Mesothelial cell of epicardium (in vitro differentiated cells): Measurements from ENCODE around the gene ASCC3. TPM values are rescaled to one million over a fixed set of nuclear protein-coding genes. Genes with fewer than 3 reads are reported as not detected.

Experiments used
- DNase-seq, 2 experiments: peaks; one replicate each; pipeline ENCODE4 v3.0.0; 2021; ENCODE audit warnings: low spot score in 2 of 2; ENCODE audit not compliant: unreplicated experiment in 2 of 2
- H3K27ac Mint-ChIP-seq: 2 replicates; pipeline ENCODE4 v1.8.0; 2021; ENCODE audit warnings: mixed read lengths
- H3K27me3 Mint-ChIP-seq: 2 replicates; pipeline ENCODE4 v1.8.0; 2021; ENCODE audit warnings: low read depth, mixed read lengths
- H3K36me3 Mint-ChIP-seq: 2 replicates; pipeline ENCODE4 v1.8.0; 2021; ENCODE audit warnings: mixed read lengths
- H3K4me1 Mint-ChIP-seq: 2 replicates; pipeline ENCODE4 v1.8.0; 2021; ENCODE audit warnings: mixed read lengths
- H3K4me3 Mint-ChIP-seq: 2 replicates; pipeline ENCODE4 v1.8.0; 2021; ENCODE audit warnings: mild to moderate bottlenecking, moderate library complexity, mixed read lengths
- H3K9me3 Mint-ChIP-seq: 2 replicates; pipeline ENCODE4 v1.8.0; 2021; ENCODE audit warnings: mixed read lengths
- total RNA-seq: library from RNA; stranded (reverse); gene quantifications from 3 replicates; pipeline ENCODE4 v1.2.1, GENCODE V29; 2021
- TF ChIP-seq, protein P1 (sequence below): fragments of 200-600 bp; sonication (generic); IDR thresholded peaks from one replicate; pipeline ENCODE4 v1.5.0; 2021; ENCODE audit warnings: antibody characterized with exemption; ENCODE audit not compliant: unreplicated experiment

Gene ASCC3
- total RNA-seq, 1 donor from 2014 or later, result 47.7 TPM

DNA sequence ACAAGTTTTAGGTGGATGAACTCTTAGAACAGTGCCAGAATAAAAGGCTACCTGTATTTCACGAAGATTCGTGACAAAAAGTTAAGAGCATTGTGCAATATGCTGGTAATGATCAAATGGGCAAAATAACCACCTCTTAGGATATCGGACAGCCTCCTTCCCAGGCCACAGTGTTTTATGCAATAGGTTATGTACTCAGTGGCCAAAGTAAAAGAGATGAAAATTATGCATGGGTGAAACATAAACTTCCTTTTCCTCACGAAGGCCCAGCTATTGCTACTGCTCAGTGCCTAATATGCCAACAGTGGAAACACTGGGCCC, 262.8 kb downstream of the ASCC3 start:
- peaks cover 24% of the 10 kb centered on the region for H3K36me3 Mint-ChIP-seq
- no peak overlapping the region for H3K4me3 Mint-ChIP-seq
- no peaks in the 10 kb centered on the region for H3K27me3 Mint-ChIP-seq
- H3K9me3 Mint-ChIP-seq, result peaks cover 14% of the 10 kb centered on the region
- DNase-seq, result no peak
- no peaks in the 10 kb centered on the region for H3K4me1 Mint-ChIP-seq
- TF ChIP-seq, protein P1, sequence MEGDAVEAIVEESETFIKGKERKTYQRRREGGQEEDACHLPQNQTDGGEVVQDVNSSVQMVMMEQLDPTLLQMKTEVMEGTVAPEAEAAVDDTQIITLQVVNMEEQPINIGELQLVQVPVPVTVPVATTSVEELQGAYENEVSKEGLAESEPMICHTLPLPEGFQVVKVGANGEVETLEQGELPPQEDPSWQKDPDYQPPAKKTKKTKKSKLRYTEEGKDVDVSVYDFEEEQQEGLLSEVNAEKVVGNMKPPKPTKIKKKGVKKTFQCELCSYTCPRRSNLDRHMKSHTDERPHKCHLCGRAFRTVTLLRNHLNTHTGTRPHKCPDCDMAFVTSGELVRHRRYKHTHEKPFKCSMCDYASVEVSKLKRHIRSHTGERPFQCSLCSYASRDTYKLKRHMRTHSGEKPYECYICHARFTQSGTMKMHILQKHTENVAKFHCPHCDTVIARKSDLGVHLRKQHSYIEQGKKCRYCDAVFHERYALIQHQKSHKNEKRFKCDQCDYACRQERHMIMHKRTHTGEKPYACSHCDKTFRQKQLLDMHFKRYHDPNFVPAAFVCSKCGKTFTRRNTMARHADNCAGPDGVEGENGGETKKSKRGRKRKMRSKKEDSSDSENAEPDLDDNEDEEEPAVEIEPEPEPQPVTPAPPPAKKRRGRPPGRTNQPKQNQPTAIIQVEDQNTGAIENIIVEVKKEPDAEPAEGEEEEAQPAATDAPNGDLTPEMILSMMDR, result no peak
- H3K27ac Mint-ChIP-seq, result no peak overlapping the region

DNA sequence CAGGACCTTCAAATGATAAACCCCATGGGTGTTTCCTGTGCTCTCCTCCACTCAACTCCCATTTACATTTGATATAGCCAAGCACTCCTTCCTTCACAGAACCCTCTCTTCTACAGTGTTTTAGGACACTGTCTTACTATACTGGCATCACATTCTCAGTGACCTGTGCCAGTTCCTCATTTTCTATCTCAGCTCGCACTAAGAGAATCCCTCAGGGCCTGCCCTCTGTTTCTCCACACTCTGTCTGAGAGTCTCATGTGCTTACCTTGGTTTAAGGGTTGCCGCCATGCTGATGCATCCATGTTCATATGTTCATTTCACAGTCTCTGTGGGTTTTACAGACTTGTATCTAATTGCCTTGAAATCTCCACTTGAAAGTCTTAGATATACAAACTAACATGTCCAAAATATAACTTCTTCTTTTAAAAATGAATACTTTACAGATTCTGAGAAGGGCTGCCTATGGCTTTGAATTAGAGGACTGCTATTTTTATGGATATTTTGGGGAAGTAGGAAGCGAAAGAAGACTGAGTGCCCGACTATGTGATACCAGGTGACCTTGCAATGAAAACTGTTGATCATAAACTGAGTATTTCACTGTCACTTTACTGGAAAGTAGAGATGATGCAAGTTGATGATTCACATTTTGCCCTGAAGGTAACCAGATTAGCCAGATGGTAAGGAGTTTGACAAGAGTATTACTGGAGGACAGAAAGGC, 263.3 kb downstream of the ASCC3 start:
- H3K27me3 Mint-ChIP-seq, result no peaks in the 10 kb centered on the region
- H3K27ac Mint-ChIP-seq, result no peak overlapping the region
- H3K4me3 Mint-ChIP-seq, result no peak overlapping the region
- TF ChIP-seq, protein P1, result no peak
- no peaks in the 10 kb centered on the region for H3K4me1 Mint-ChIP-seq
- no peak for DNase-seq
- peaks cover 14% of the 10 kb centered on the region for H3K9me3 Mint-ChIP-seq
- H3K36me3 Mint-ChIP-seq, result peaks cover 24% of the 10 kb centered on the region

DNA sequence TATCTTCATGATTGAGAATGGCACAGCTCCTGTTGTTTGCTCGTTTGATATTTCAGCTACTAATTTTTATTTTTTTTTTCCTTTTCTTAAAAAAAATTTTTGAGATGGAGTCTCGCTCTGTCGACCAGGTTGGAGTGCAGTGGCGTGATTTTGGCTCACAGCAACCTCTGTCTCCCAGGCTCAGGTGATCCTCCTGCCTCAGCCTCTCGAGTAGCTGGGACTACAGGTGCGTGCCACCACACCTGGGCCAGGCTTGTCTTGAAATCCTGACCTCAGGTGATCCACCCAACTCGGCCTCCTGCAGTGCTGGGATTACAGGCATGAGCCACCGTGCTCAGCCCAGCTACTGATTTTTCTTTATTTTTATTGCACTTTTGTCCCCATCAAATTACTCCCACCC, 266.2 kb downstream of the ASCC3 start:
- Mint-ChIP-seq H3K27ac (no peak overlapping the region), H3K9me3 (no peaks in the 10 kb centered on the region), H3K27me3 (no peaks in the 10 kb centered on the region), H3K36me3 (peaks cover 7% of the 10 kb centered on the region), H3K4me1 (no peaks in the 10 kb centered on the region), H3K4me3 (no peak overlapping the region)
- no peak for DNase-seq
- TF ChIP-seq, protein P1, result no peak

DNA sequence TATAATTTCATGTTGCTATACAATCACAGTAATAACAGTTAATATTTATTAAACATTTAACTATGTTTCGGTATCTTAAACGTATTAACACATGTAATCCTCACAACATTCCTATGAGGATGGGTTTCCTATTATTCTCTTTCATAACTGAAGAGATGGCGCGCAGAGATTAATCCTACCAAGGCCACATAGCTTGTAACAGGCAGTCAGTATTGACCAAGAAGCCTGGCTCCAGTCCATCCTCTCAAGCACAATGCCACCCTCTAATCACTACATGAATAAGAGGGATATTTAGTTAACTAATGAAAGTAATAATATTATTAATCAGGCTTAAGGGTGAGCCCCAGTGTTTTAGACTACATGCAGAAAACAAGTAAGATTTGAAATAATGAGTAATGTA, 266.7 kb downstream of the ASCC3 start:
- Mint-ChIP-seq H3K27ac (no peak overlapping the region), H3K4me3 (no peak overlapping the region), H3K4me1 (no peaks in the 10 kb centered on the region), H3K27me3 (no peaks in the 10 kb centered on the region), H3K36me3 (peaks cover 4% of the 10 kb centered on the region), H3K9me3 (no peaks in the 10 kb centered on the region)
- no peak for DNase-seq
- TF ChIP-seq, protein P1, result no peak

DNA sequence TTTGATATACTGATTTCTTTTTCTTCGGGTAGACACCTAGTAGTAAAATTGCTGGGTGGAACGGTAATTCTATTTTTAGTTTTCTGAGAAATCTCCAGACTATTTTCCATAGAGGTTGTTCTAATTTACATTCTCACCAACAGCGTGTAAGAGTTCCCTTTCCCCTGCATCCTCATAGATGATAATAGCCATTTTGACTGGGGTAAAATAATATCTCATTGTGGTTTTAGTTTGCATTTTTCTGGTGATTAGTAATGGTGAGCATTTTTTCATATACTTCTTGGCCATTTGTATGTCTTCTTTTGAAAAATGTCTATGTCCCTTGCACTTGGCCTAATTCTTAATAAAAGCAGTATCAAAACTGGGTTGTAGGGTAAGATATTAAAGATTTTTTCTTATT, 267.5 kb downstream of the ASCC3 start:
- Mint-ChIP-seq H3K36me3 (peaks cover 4% of the 10 kb centered on the region), H3K4me3 (no peak overlapping the region), H3K27me3 (no peaks in the 10 kb centered on the region), H3K27ac (no peak overlapping the region), H3K9me3 (no peaks in the 10 kb centered on the region), H3K4me1 (no peaks in the 10 kb centered on the region)
- DNase-seq, result no peak
- TF ChIP-seq, protein P1, result no peak

DNA sequence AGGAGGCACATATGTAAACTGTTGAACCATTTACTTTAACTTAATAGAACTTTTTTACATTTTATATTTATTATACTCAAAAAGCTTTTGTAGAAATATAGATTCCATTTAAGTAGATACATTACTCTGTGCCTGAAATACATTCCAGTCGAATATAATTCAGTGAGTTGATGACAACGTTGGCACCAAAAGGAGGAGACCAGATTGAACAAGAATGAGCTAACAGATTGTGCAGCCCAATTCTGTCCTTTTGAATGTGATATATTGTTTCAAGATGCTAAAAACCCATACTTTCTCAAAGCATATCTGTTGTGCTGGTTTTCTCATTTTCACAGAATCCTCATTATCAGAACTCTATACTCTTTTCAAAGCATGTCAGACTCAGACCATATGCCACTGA, 269.0 kb downstream of the ASCC3 start:
- Mint-ChIP-seq H3K36me3 (peaks cover 4% of the 10 kb centered on the region), H3K27me3 (no peaks in the 10 kb centered on the region), H3K27ac (no peak overlapping the region)

More for the DNA sequence above, 269.0 kb downstream of the ASCC3 start:
- no peak for DNase-seq
- no peaks in the 10 kb centered on the region for H3K4me1 Mint-ChIP-seq
- TF ChIP-seq, protein P1, result no peak
- H3K9me3 Mint-ChIP-seq, result no peaks in the 10 kb centered on the region
- no peak overlapping the region for H3K4me3 Mint-ChIP-seq
